ENCODE measurements around the gene RUVBL1.
"Not testable (repeated sequence)": the region's sequence is repeated elsewhere in the genome, so short reads cannot be mapped to it uniquely, and the experiment has no call there.

RUVBL1 gene

DNA sequence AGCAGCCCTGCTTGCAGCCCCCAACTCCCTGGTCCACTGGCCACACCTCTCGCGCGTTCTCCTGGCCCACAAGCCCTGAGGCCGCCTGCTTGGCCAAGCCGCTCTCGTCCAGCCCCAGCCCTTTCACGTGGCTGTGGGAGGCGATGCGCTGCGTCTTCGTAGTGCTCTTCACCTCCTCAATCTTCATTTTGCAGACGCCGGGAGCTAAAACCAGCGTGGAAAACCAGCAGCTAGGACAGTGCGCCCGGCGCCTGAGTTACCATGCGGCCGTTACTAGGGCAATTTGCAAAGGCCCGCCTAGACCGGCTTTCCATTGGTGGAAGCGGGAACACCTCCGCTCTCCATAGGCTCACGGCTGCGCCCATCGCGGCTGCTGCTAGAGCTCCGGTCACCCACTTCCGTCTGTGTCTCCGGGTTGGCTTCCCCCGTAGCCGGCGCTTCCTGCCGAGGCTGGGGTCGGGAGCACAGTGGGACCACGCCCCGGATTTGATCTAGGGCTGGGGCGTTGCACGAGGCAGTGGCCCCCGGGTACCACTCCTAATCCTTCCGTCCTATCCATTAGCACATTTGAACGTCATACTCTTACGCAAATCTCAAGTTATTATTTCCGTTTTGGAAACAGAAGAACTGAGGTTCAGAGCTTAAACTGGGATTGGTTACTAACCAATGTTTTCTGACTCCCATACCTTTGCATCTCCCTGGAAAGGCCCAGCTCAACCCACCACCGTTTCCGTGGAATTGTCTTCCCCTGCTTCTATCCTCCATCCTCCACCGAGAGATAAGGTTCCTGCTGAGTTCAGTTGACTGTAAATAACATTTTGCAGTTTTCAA is at the start of gene RUVBL1:
Gene RUVBL1 (minus strand): TSS at position 275 of the 831 bp plus-strand sequence. CDS start 88 bp downstream, at position 187.
- DNase-seq, result peak; percentile 98

GRCh38 chr3:128173200-128173599 is 49.6 kb upstream of the RUVBL1 start:
- DNase-seq, result no peak

GRCh38 chr3:128170866-128171516 is 47.4 kb upstream of the RUVBL1 start:
- DNase-seq, result peak; percentile 69

GRCh38 chr3:128168836-128169235 is 45.2 kb upstream of the RUVBL1 start:
- DNase-seq, result no peak

GRCh38 chr3:128167973-128168674 is 44.5 kb upstream of the RUVBL1 start:
- DNase-seq, result peak; percentile 64

GRCh38 chr3:128167646-128167972 is 44.0 kb upstream of the RUVBL1 start:
- DNase-seq, result no peak

GRCh38 chr3:128166971-128167453 is 43.4 kb upstream of the RUVBL1 start:
- no peak for DNase-seq

DNA sequence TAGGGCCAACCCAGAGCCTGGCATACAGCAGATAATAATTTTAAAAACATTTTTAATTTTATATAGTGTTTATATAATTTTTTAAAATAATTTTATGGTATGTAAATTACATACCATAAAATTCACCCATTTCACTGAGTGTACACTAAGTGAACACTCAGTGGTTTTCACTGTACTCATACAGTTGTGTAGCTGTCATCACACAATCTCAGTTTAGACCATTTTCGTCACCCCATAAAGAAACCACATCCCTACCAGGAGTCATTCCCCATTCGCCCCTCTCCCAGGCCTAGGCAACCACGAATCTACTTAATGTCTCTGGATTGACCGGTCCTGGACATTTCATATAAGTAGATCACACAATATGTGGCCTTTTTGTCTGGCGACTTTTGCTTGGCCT is 39.8 kb upstream of the RUVBL1 start:
- no peak for DNase-seq

GRCh38 chr3:128160661-128161060 is 37.0 kb upstream of the RUVBL1 start:
- no peak for DNase-seq

- no peak for DNase-seq
Observed at GRCh38 chr3:128155616-128156360, 32.2 kb upstream of the RUVBL1 start.

DNA sequence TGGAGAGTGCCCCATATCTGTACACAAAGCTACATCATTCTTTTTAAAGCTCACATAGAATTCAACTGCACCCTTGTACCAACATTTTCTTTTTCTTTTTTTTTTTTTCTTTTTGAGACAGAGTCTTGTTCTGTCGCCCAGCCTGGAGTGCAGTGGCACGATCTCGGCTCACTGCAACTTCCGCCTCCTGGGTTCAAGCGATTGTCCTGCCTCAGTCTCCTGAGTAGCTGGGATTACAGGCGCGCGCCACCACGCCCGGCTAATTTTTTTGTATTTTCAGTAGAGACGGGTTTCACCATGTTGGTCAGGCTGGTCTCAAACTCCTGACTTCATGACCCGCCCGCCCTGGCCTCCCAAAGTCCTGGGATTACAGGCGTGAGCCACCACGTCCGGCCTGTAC is 30.7 kb upstream of the RUVBL1 start:
- DNase-seq, result not testable (repeated sequence)

- peak; percentile 89 for DNase-seq
Observed at GRCh38 chr3:128153156-128154041, 29.8 kb upstream of the RUVBL1 start, which contains the start of gene EEFSEC. EEFSEC (plus strand) TSS chr3:128153481; CDS start chr3:128153508, 27 bp downstream.

DNA sequence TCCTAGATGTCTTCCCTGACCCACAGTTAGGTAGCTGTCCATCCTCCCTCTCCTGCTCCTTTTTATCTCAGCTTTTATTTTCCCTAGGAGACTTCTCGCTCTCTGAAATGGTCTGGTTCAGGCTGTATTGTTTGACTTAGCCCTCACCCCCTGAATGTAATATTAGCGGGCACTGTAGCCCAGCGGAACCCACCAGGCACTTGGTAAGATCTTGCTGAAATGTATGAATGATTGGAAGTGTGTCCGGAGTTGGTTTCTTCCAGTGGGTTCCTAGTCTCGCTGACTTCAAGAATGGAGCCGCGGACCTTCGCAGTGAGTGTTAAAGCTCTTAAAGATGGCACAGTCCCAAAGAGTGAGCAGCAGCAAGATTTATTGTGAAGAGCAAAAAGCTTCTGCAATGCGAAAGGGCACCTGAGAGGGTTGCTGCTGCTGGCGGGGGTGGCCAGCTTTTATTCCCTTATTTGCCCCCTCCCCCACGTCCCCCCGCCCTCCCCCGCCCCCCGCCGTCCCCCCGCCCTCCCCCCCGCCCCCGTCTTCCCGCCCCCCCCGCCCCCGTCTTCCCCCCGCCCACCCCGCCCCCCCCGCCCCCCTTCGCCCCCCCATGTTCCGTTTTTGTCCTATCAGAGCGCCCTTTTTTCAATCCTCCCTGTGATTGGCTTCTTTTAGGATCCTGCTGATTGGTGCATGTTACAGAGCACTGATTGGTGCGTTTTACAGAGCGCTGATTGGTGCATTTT is 29.0 kb upstream of the RUVBL1 start:
- no peak for DNase-seq

- no peak for DNase-seq
Observed at GRCh38 chr3:128151758-128152274, 28.2 kb upstream of the RUVBL1 start.

GRCh38 chr3:128149650-128150049 is 26.0 kb upstream of the RUVBL1 start:
- DNase-seq, result no peak

GRCh38 chr3:128146201-128146600 is 22.6 kb upstream of the RUVBL1 start:
- DNase-seq, result no peak

GRCh38 chr3:128145279-128145678 is 21.7 kb upstream of the RUVBL1 start:
- DNase-seq, result no peak

GRCh38 chr3:128144512-128145187 is 21.0 kb upstream of the RUVBL1 start:
- DNase-seq, result no peak

DNA sequence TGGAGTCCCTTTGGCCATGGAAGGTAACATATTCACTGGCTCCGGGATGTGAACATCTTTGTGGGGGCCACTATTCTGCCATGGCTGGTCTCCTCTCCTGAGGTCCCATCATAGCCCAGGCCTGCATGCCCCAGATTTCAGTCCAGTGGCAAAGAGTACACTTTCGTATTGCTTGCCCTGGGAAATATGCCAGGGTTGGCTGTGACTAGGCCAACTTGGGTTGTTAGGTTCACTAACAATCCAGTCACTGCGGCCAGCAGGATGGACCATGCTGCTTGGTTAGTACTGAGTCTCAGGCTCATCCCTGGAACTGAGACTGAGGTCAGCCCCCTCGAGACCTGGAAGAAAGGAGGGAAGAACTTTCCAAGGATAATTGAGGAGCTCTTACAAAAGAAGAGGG is 19.9 kb upstream of the RUVBL1 start:
- no peak for DNase-seq

DNA sequence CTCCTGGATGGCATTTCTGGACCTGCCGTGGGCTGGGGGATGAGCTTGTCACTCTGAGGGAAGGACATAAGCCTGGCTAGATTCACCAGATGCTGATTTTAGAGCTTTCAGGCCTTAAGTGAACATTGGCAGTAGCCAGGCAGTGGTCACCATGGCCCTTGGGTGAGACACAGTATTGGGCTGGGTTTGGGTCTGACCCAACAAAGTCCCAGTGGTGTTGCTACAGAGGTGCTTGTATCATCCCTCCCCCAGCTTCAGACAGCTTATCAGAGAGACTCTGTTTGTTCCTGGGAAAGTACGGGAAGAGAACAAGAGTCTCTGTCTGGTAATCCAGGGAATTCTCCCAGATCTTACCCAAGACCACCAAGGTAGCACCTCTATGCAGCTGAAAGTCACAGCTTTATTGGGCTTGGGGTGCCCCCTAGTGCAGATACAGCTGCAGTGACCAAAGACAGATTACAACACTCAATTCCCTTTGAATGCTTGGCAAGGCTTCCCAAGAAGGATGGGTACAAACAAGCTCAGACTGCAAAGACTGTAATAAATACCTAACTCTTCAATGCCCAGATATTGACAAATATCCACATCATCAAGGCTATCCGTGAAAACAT is 9.8 kb upstream of the RUVBL1 start:
- no peak for DNase-seq

Measured in retina (tissue), 1 donor.